ENCODE results near the gene MMRN2. TPM values are rescaled to one million over a fixed set of nuclear protein-coding genes. Genes with fewer than 3 reads are reported as not detected.

MMRN2 gene
- total RNA-seq, 6 experiments from 2014 or later: 0.66 to 1.5 (median 1.2) TPM

- Mint-ChIP-seq H3K27ac (no peak overlapping the region), H3K27me3 (ENCODE audit: insufficient read depth) (peaks cover 8% of the 10 kb centered on the region; the same call in 1 of the 2 replicates), H3K4me3 (no peak overlapping the region), H3K36me3 (ENCODE audit: low read depth) (peaks cover 13% of the 10 kb centered on the region), H3K9me3 (no peaks in the 10 kb centered on the region), H3K4me1 (ENCODE audit: low read depth) (peaks cover 39% of the 10 kb centered on the region)
- DNase-seq: no peak
- TF ChIP-seq, protein P1, sequence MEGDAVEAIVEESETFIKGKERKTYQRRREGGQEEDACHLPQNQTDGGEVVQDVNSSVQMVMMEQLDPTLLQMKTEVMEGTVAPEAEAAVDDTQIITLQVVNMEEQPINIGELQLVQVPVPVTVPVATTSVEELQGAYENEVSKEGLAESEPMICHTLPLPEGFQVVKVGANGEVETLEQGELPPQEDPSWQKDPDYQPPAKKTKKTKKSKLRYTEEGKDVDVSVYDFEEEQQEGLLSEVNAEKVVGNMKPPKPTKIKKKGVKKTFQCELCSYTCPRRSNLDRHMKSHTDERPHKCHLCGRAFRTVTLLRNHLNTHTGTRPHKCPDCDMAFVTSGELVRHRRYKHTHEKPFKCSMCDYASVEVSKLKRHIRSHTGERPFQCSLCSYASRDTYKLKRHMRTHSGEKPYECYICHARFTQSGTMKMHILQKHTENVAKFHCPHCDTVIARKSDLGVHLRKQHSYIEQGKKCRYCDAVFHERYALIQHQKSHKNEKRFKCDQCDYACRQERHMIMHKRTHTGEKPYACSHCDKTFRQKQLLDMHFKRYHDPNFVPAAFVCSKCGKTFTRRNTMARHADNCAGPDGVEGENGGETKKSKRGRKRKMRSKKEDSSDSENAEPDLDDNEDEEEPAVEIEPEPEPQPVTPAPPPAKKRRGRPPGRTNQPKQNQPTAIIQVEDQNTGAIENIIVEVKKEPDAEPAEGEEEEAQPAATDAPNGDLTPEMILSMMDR (IDR thresholded peaks at IDR 0.05): no peak
These were observed 19.1 kb upstream of the MMRN2 start for GRCh38 chr10:86976362-86977056.

DNA sequence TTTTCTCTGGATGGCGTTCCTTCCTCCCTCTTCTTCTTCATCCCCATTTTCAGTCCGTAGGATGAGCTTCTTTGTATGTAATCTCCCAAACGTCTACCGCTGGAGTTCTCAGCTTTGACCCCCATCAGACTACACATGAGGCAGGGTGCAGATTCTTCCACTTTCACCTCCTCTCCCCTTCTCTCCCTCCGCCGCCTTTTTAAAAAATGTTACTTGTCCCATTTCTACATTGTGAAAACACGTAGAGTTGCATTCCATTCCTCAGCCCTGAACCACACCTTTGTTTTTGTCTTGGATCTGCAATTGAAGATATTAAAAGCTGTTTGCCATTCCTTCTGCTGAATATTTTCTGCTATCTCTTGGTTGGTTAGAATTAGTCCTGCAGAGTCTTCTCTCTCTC lies 17.1 kb upstream of the MMRN2 start:
- Mint-ChIP-seq H3K4me1 (ENCODE audit: low read depth) (peaks cover 44% of the 10 kb centered on the region), H3K27ac (no peak overlapping the region), H3K9me3 (no peaks in the 10 kb centered on the region), H3K4me3 (no peak overlapping the region), H3K36me3 (ENCODE audit: low read depth) (peaks cover 13% of the 10 kb centered on the region), H3K27me3 (ENCODE audit: insufficient read depth) (peaks cover 9% of the 10 kb centered on the region; the same call in 1 of the 2 replicates)
- no peak for DNase-seq
- TF ChIP-seq, protein P1 (IDR thresholded peaks at IDR 0.05): no peak

GRCh38 chr10:86972613-86973380 lies 15.4 kb upstream of the MMRN2 start:
- peak overlapping the region; percentile 18; the same call in 1 of the 2 replicates for H3K4me3 Mint-ChIP-seq

DNA sequence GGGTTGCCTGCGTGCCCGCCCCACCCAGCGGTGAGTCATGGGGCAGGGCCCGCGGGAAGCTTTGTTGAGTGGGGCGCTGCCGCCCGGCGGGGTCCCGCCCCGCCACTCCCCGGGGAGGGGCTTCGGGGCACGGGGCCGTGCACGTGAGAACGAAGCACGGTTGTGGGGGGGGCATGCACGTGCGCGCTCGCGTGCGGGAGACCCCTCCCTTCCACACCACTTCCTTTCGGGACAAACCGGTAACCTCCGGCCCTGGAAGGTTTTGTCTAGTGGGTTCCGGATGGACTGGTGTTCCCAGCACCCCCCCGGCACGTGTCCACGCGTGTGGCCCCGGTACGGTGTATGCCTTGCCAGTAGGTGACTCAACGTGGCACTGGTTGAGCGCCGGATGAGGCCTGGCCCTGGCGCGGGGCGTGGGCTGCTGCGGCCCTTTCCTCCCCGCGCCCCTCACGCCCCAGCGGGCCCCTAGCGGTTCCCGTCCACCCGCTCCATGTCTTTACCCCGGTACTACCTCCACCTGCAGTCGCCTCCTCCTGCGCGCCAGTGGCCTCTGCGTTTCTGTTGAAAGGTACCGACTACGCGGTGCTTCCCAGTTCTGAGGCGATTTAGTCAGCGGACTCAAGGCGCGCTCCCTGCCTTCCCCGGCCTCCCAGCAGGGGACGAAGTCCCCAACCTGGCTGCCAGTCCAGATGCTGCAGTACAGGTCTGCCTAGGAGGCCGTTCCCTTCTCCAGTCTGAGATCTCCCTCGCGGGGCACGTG lies 14.0 kb upstream of the MMRN2 start:
- Mint-ChIP-seq H3K27ac (peak overlapping the region; percentile 100), H3K4me1 (ENCODE audit: low read depth) (peaks cover 54% of the 10 kb centered on the region), H3K4me3 (peak overlapping the region; percentile 90), H3K27me3 (ENCODE audit: insufficient read depth) (peaks cover 9% of the 10 kb centered on the region; the same call in 1 of the 2 replicates), H3K36me3 (ENCODE audit: low read depth) (peaks cover 13% of the 10 kb centered on the region), H3K9me3 (no peaks in the 10 kb centered on the region)
- DNase-seq: peak; percentile 92
- TF ChIP-seq, protein P1 (IDR thresholded peaks at IDR 0.05): peak; percentile 40

More at GRCh38 chr10:86972613-86973380, 15.4 kb upstream of the MMRN2 start:
- Mint-ChIP-seq H3K4me1 (ENCODE audit: low read depth) (peaks cover 44% of the 10 kb centered on the region), H3K27ac (peak overlapping the region; percentile 100), H3K27me3 (ENCODE audit: insufficient read depth) (peaks cover 9% of the 10 kb centered on the region; the same call in 1 of the 2 replicates), H3K36me3 (ENCODE audit: low read depth) (peaks cover 13% of the 10 kb centered on the region), H3K9me3 (no peaks in the 10 kb centered on the region)
- TF ChIP-seq, protein P1 (IDR thresholded peaks at IDR 0.05): no peak
- no peak for DNase-seq

DNA sequence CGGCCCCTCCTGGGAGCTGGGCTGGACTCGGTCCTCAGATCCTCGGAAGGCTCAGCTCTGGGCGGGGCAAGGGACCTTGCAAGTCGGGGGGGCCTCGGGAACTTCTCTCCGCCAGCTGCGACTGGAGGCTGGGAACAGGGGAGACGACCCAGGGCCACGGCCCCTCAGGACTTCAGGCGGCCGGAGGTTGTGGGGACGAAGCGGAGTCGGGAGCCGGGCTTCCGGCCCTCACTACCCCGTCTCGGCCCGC lies 13.5 kb upstream of the MMRN2 start:
- DNase-seq: no peak
- peaks cover 9% of the 10 kb centered on the region; the same call in 1 of the 2 replicates for H3K27me3 Mint-ChIP-seq (ENCODE audit: insufficient read depth)
- no peaks in the 10 kb centered on the region for H3K9me3 Mint-ChIP-seq
- peaks cover 59% of the 10 kb centered on the region for H3K4me1 Mint-ChIP-seq (ENCODE audit: low read depth)
- TF ChIP-seq, protein P1 (IDR thresholded peaks at IDR 0.05): no peak
- H3K4me3 Mint-ChIP-seq: peak overlapping the region; percentile 90
- peak overlapping the region; percentile 100 for H3K27ac Mint-ChIP-seq
- H3K36me3 Mint-ChIP-seq (ENCODE audit: low read depth): peaks cover 13% of the 10 kb centered on the region

Measured in HFFc6 (cell line).